ENCODE results near the gene CRIP3. TPM values are rescaled to one million over a fixed set of nuclear protein-coding genes. Genes with fewer than 3 reads are reported as not detected.

Gene CRIP3
- total and polyA plus RNA-seq, 2 donors (not counting 3 experiments of a cell fraction or from before 2014, with no cell fraction given) = not detected

DNA sequence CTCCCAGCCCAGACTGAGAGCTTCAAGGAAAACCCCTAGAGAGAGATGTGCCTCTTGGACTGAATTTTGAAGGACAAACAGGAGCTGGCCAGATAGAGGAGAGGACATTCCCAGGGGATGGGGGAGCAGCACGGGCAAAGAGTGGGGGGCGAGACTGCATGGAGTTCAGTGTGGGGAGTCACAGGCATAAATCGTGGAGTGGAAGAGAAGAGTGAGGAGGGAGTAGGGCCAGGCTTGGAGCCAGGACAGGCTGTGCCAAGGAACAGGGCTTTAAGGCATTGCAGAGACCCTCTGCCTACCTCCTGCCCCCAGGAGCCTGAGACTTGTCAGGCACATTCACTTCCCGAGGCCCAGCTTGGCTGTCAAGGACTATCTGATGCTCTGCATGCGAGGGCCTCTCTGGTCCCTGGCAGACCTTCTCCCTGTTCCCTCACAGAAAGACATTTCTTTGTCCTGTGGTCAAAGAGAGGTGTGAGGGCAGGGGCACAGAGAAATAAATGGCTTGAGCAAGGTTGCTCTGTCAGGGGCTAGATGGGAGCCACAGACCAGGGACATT is 15.8 kb downstream of the CRIP3 start:
- Histone ChIP-seq H2AFZ (ENCODE audit: low read depth, low read length) (no peak overlapping the region), H3K27ac (ENCODE audit: insufficient read depth, low read depth, low read length) (no peak overlapping the region), H3K9me3 (replicated peaks; ENCODE audit: control insufficient read depth, insufficient read depth, low read length) (no peaks in the 10 kb centered on the region), H3K36me3 (ENCODE audit: control insufficient read depth in 2 of 2, extremely low read depth in 1 of 2, insufficient read depth in 2 of 2, low read length in 2 of 2) (no peaks in the 10 kb centered on the region), H3K79me2 (ENCODE audit: control insufficient read depth, insufficient read depth, low read length) (no peaks in the 10 kb centered on the region), H3K4me1 (ENCODE audit: control insufficient read depth, extremely low read depth, insufficient read depth, low read length) (no peaks in the 10 kb centered on the region), H4K20me1 (replicated peaks; ENCODE audit: control insufficient read depth, extremely low read depth, insufficient read depth, low read length) (no peaks in the 10 kb centered on the region), H3K4me2 (ENCODE audit: insufficient read depth, low read length) (no peak overlapping the region), H3K4me3 (replicated peaks in 1 of 3; ENCODE audit: insufficient read depth in 1 of 3, low read depth in 1 of 3, low read length in 3 of 3) (no peak overlapping the region), H3K9me1 (replicated peaks; ENCODE audit: control insufficient read depth, extremely low read depth, insufficient read depth, low read length) (no peaks in the 10 kb centered on the region), H3K27me3 (ENCODE audit: control insufficient read depth in 2 of 2, insufficient read depth in 2 of 2, low read length in 2 of 2) (peaks cover 2 to 15% of the 10 kb centered on the region in 2 experiments), H3K9ac (replicated peaks; ENCODE audit: extremely low read depth, insufficient read depth, low read length) (no peak overlapping the region)
- POLR2A ChIA-PET = no interaction called here
- no peak for TF ChIP-seq POLR2AphosphoS5 (IDR thresholded peaks at IDR 0.05; ENCODE audit: insufficient read depth, low read depth, low read length)
- no peak for TF ChIP-seq FOS (IDR thresholded peaks at IDR 0.05; ENCODE audit: borderline replicate concordance, insufficient read depth, low read length)
- no peak for TF ChIP-seq CTCF (IDR thresholded peaks at IDR 0.05; ENCODE audit: extremely low read depth in 1 of 2, insufficient read depth in 1 of 2, low read depth in 1 of 2, low read length in 2 of 2)
- no peak for TF ChIP-seq POLR2A (IDR thresholded peaks at IDR 0.05; ENCODE audit: low read depth, low read length)
- no peak for TF ChIP-seq MAX (IDR thresholded peaks at IDR 0.05; ENCODE audit: insufficient read depth, insufficient read length)
- TF ChIP-seq MYC (IDR thresholded peaks at IDR 0.05; ENCODE audit: low read depth, low read length) = no peak
- TF ChIP-seq JUN (IDR thresholded peaks at IDR 0.05; ENCODE audit: borderline replicate concordance, insufficient read depth, insufficient read length, low read depth) = no peak
- no peak for TF ChIP-seq GATA2 (IDR thresholded peaks at IDR 0.05; ENCODE audit: insufficient read depth, insufficient read length, low read depth, low read length)
- TF ChIP-seq EZH2 (IDR thresholded peaks at IDR 0.05; ENCODE audit: borderline replicate concordance, low read depth, low read length, severe bottlenecking) = no peak
- dilution Hi-C loops (cut with MboI; ENCODE audit: extremely low pct_ligation_motif_present, low sequenced_read_pairs) = no loop called here
- CTCF ChIA-PET = no interaction called here
- BruUV-seq (replicated peaks) = no TSS peak
- FAIRE-seq (no peak), DNase-seq (ENCODE audit: low read depth, low spot score) (no peak)
- intact Hi-C loops (cut with micrococcal nuclease) = no loop called here
